Activated T-cell treated with anti-CD3 and anti-CD28 coated beads, Interleukin-2, amount 50 U/mL, for 24 hours (primary cell): ENCODE data around the gene IL1RAPL2.

Experiments used
- DNase-seq: peaks from one replicate; pipeline ENCODE4 v3.0.0-alpha.2; 2020
- H3K27ac Mint-ChIP-seq: 2 replicates; pipeline ENCODE4 v1.8.0; 2020; ENCODE audit warnings: mild to moderate bottlenecking, mixed read lengths
- H3K27me3 Mint-ChIP-seq: 2 replicates; pipeline ENCODE4 v1.8.0; 2020; ENCODE audit warnings: mixed read lengths
- H3K36me3 Mint-ChIP-seq: 2 replicates; pipeline ENCODE4 v1.8.0; 2020; ENCODE audit warnings: low read depth, mixed read lengths
- H3K4me1 Mint-ChIP-seq: 2 replicates; pipeline ENCODE4 v1.8.0; 2020; ENCODE audit warnings: low read depth, mixed read lengths
- H3K4me3 Mint-ChIP-seq: 2 replicates; pipeline ENCODE4 v1.8.0; 2020; ENCODE audit warnings: mild to moderate bottlenecking, moderate library complexity, mixed read lengths
- H3K9me3 Mint-ChIP-seq: 2 replicates; pipeline ENCODE4 v1.8.0; 2020; ENCODE audit warnings: mixed read lengths

IL1RAPL2 gene

GRCh38 chrX:104707572-104707971 lies 141.6 kb downstream of the IL1RAPL2 start:
- Mint-ChIP-seq H3K27me3 (peaks cover 24% of the 10 kb centered on the region), H3K36me3 (no peaks in the 10 kb centered on the region), H3K27ac (no peak overlapping the region), H3K9me3 (no peaks in the 10 kb centered on the region), H3K4me3 (no peak overlapping the region), H3K4me1 (no peaks in the 10 kb centered on the region)
- no peak for DNase-seq

GRCh38 chrX:104712515-104712914 lies 146.5 kb downstream of the IL1RAPL2 start:
- H3K4me1 Mint-ChIP-seq = no peaks in the 10 kb centered on the region
- no peak overlapping the region for H3K27ac Mint-ChIP-seq
- no peak overlapping the region for H3K4me3 Mint-ChIP-seq
- no peak for DNase-seq
- H3K27me3 Mint-ChIP-seq = peaks cover 22% of the 10 kb centered on the region
- H3K9me3 Mint-ChIP-seq = no peaks in the 10 kb centered on the region
- no peaks in the 10 kb centered on the region for H3K36me3 Mint-ChIP-seq

GRCh38 chrX:104721854-104722253 lies 155.9 kb downstream of the IL1RAPL2 start:
- no peak for DNase-seq
- peaks cover 7% of the 10 kb centered on the region for H3K27me3 Mint-ChIP-seq
- H3K27ac Mint-ChIP-seq = no peak overlapping the region
- no peaks in the 10 kb centered on the region for H3K36me3 Mint-ChIP-seq
- no peak overlapping the region for H3K4me3 Mint-ChIP-seq
- H3K9me3 Mint-ChIP-seq = no peaks in the 10 kb centered on the region
- no peaks in the 10 kb centered on the region for H3K4me1 Mint-ChIP-seq

- peaks cover 6% of the 10 kb centered on the region for H3K27me3 Mint-ChIP-seq
- H3K4me1 Mint-ChIP-seq = no peaks in the 10 kb centered on the region
These were observed 162.5 kb downstream of the IL1RAPL2 start for GRCh38 chrX:104728456-104728855.

GRCh38 chrX:104742355-104742754 lies 176.4 kb downstream of the IL1RAPL2 start:
- no peak overlapping the region for H3K4me3 Mint-ChIP-seq
- DNase-seq = no peak
- no peaks in the 10 kb centered on the region for H3K4me1 Mint-ChIP-seq
- H3K27ac Mint-ChIP-seq = no peak overlapping the region
- H3K27me3 Mint-ChIP-seq = peaks cover 13% of the 10 kb centered on the region
- no peaks in the 10 kb centered on the region for H3K36me3 Mint-ChIP-seq
- no peaks in the 10 kb centered on the region for H3K9me3 Mint-ChIP-seq

More at GRCh38 chrX:104728456-104728855, 162.5 kb downstream of the IL1RAPL2 start:
- no peak overlapping the region for H3K4me3 Mint-ChIP-seq
- H3K9me3 Mint-ChIP-seq = no peaks in the 10 kb centered on the region
- no peak overlapping the region for H3K27ac Mint-ChIP-seq
- DNase-seq = no peak
- H3K36me3 Mint-ChIP-seq = no peaks in the 10 kb centered on the region

- no peak overlapping the region for H3K27ac Mint-ChIP-seq
- no peak overlapping the region for H3K4me3 Mint-ChIP-seq
- no peaks in the 10 kb centered on the region for H3K9me3 Mint-ChIP-seq
- no peaks in the 10 kb centered on the region for H3K36me3 Mint-ChIP-seq
- peaks cover 15% of the 10 kb centered on the region for H3K27me3 Mint-ChIP-seq
- H3K4me1 Mint-ChIP-seq = no peaks in the 10 kb centered on the region
- DNase-seq = no peak
These were observed 179.2 kb downstream of the IL1RAPL2 start for GRCh38 chrX:104745152-104745551.

GRCh38 chrX:104749951-104750610 lies 184.1 kb downstream of the IL1RAPL2 start:
- DNase-seq = no peak
- H3K36me3 Mint-ChIP-seq = no peaks in the 10 kb centered on the region
- H3K4me1 Mint-ChIP-seq = no peaks in the 10 kb centered on the region
- no peak overlapping the region for H3K27ac Mint-ChIP-seq
- peaks cover 14% of the 10 kb centered on the region for H3K27me3 Mint-ChIP-seq
- no peaks in the 10 kb centered on the region for H3K9me3 Mint-ChIP-seq
- H3K4me3 Mint-ChIP-seq = no peak overlapping the region

- peaks cover 16% of the 10 kb centered on the region for H3K9me3 Mint-ChIP-seq
- H3K36me3 Mint-ChIP-seq = peaks cover 4% of the 10 kb centered on the region
- H3K4me1 Mint-ChIP-seq = no peaks in the 10 kb centered on the region
- no peak for DNase-seq
- H3K27ac Mint-ChIP-seq = no peak overlapping the region
- H3K4me3 Mint-ChIP-seq = no peak overlapping the region
- peaks cover 14% of the 10 kb centered on the region for H3K27me3 Mint-ChIP-seq
These were observed 196.6 kb downstream of the IL1RAPL2 start for GRCh38 chrX:104762641-104763040.

GRCh38 chrX:104789784-104790183 lies 223.8 kb downstream of the IL1RAPL2 start:
- DNase-seq = no peak
- Mint-ChIP-seq H3K4me3 (no peak overlapping the region), H3K9me3 (no peaks in the 10 kb centered on the region), H3K27ac (no peak overlapping the region), H3K36me3 (no peaks in the 10 kb centered on the region), H3K27me3 (peaks cover 36% of the 10 kb centered on the region), H3K4me1 (no peaks in the 10 kb centered on the region)

- Mint-ChIP-seq H3K27me3 (peaks cover 41% of the 10 kb centered on the region), H3K4me3 (no peak overlapping the region), H3K9me3 (no peaks in the 10 kb centered on the region), H3K4me1 (no peaks in the 10 kb centered on the region), H3K27ac (no peak overlapping the region), H3K36me3 (no peaks in the 10 kb centered on the region)
- no peak for DNase-seq
These were observed 229.8 kb downstream of the IL1RAPL2 start for GRCh38 chrX:104795804-104796203.

- Mint-ChIP-seq H3K9me3 (no peaks in the 10 kb centered on the region), H3K27me3 (peaks cover 23% of the 10 kb centered on the region), H3K36me3 (no peaks in the 10 kb centered on the region), H3K4me1 (no peaks in the 10 kb centered on the region), H3K27ac (no peak overlapping the region), H3K4me3 (no peak overlapping the region)
- DNase-seq = no peak
These were observed 237.2 kb downstream of the IL1RAPL2 start for GRCh38 chrX:104803219-104803618.

GRCh38 chrX:104806346-104806745 lies 240.3 kb downstream of the IL1RAPL2 start:
- Mint-ChIP-seq H3K4me1 (no peaks in the 10 kb centered on the region), H3K4me3 (no peak overlapping the region), H3K27ac (no peak overlapping the region), H3K9me3 (no peaks in the 10 kb centered on the region), H3K36me3 (no peaks in the 10 kb centered on the region), H3K27me3 (peaks cover 16% of the 10 kb centered on the region)
- DNase-seq = no peak

- H3K27me3 Mint-ChIP-seq = peaks cover 29% of the 10 kb centered on the region
- no peaks in the 10 kb centered on the region for H3K36me3 Mint-ChIP-seq
- H3K9me3 Mint-ChIP-seq = no peaks in the 10 kb centered on the region
- H3K4me1 Mint-ChIP-seq = no peaks in the 10 kb centered on the region
- no peak overlapping the region for H3K27ac Mint-ChIP-seq
- DNase-seq = no peak
- H3K4me3 Mint-ChIP-seq = no peak overlapping the region
These were observed 267.4 kb downstream of the IL1RAPL2 start for GRCh38 chrX:104833401-104833800.

- Mint-ChIP-seq H3K36me3 (no peaks in the 10 kb centered on the region), H3K27me3 (peaks cover 55% of the 10 kb centered on the region), H3K4me3 (no peak overlapping the region), H3K27ac (no peak overlapping the region), H3K9me3 (peaks cover 8% of the 10 kb centered on the region), H3K4me1 (no peaks in the 10 kb centered on the region)
- no peak for DNase-seq
These were observed 276.6 kb downstream of the IL1RAPL2 start for GRCh38 chrX:104842646-104843045.

GRCh38 chrX:104852241-104852640 lies 286.2 kb downstream of the IL1RAPL2 start:
- Mint-ChIP-seq H3K36me3 (no peaks in the 10 kb centered on the region), H3K4me3 (no peak overlapping the region), H3K9me3 (no peaks in the 10 kb centered on the region), H3K4me1 (peaks cover 18% of the 10 kb centered on the region), H3K27me3 (peaks cover 34% of the 10 kb centered on the region), H3K27ac (no peak overlapping the region)
- no peak for DNase-seq

- Mint-ChIP-seq H3K4me3 (no peak overlapping the region), H3K36me3 (no peaks in the 10 kb centered on the region)
These were observed 288.2 kb downstream of the IL1RAPL2 start for GRCh38 chrX:104854188-104854587.

More at GRCh38 chrX:104854188-104854587, 288.2 kb downstream of the IL1RAPL2 start:
- no peak for DNase-seq
- Mint-ChIP-seq H3K9me3 (no peaks in the 10 kb centered on the region), H3K27ac (peak overlapping the region; percentile 34), H3K4me1 (peaks cover 18% of the 10 kb centered on the region), H3K27me3 (peaks cover 50% of the 10 kb centered on the region)
